ENCODE data around the gene PRKCH.

PRKCH gene

GRCh38 chr14:61532123-61532505, 210.7 kb downstream of the PRKCH start:
- no peak for DNase-seq (ENCODE audit: low read depth)

- no peak for DNase-seq (ENCODE audit: low read depth)
Observed at GRCh38 chr14:61532763-61533162, 211.4 kb downstream of the PRKCH start.

GRCh38 chr14:61533513-61534255, 212.3 kb downstream of the PRKCH start:
- no peak for DNase-seq (ENCODE audit: low read depth)

- DNase-seq (ENCODE audit: low read depth): no peak
Observed at GRCh38 chr14:61535032-61535431, 213.7 kb downstream of the PRKCH start.

GRCh38 chr14:61535458-61535857, 214.1 kb downstream of the PRKCH start:
- DNase-seq (ENCODE audit: low read depth): no peak

GRCh38 chr14:61536661-61537562, 215.5 kb downstream of the PRKCH start:
- no peak for DNase-seq (ENCODE audit: low read depth)

GRCh38 chr14:61537563-61538463, 216.4 kb downstream of the PRKCH start:
- DNase-seq (ENCODE audit: low read depth): peak; percentile 51

GRCh38 chr14:61538464-61539022, 217.2 kb downstream of the PRKCH start:
- DNase-seq (ENCODE audit: low read depth): no peak

GRCh38 chr14:61539631-61540030, 218.3 kb downstream of the PRKCH start:
- DNase-seq (ENCODE audit: low read depth): no peak

- no peak for DNase-seq (ENCODE audit: low read depth)
Observed at GRCh38 chr14:61540931-61541330, 219.6 kb downstream of the PRKCH start.

- peak; percentile 67 for DNase-seq (ENCODE audit: low read depth)
Observed at GRCh38 chr14:61542848-61543790, 221.7 kb downstream of the PRKCH start.

GRCh38 chr14:61543946-61544345, 222.6 kb downstream of the PRKCH start:
- no peak for DNase-seq (ENCODE audit: low read depth)

- DNase-seq (ENCODE audit: low read depth): no peak
Observed at GRCh38 chr14:61544448-61545330, 223.3 kb downstream of the PRKCH start.

GRCh38 chr14:61545726-61546455, 224.5 kb downstream of the PRKCH start:
- no peak for DNase-seq (ENCODE audit: low read depth)

- DNase-seq (ENCODE audit: low read depth): peak; percentile 71
Observed at GRCh38 chr14:61547186-61548069, 226.0 kb downstream of the PRKCH start.

- peak; percentile 39 for DNase-seq (ENCODE audit: low read depth)
Observed at GRCh38 chr14:61549425-61549824, 228.0 kb downstream of the PRKCH start.

- DNase-seq (ENCODE audit: low read depth): no peak
Observed at GRCh38 chr14:61551384-61551783, 230.0 kb downstream of the PRKCH start.

- no peak for DNase-seq (ENCODE audit: low read depth)
Observed at GRCh38 chr14:61552241-61552640, 230.9 kb downstream of the PRKCH start.

Data from fibroblast of gingiva (primary cell).